Measurements from ENCODE around the gene USP54. TPM values are rescaled to one million over a fixed set of nuclear protein-coding genes. Genes with fewer than 3 reads are reported as not detected.

USP54 gene, protein sequence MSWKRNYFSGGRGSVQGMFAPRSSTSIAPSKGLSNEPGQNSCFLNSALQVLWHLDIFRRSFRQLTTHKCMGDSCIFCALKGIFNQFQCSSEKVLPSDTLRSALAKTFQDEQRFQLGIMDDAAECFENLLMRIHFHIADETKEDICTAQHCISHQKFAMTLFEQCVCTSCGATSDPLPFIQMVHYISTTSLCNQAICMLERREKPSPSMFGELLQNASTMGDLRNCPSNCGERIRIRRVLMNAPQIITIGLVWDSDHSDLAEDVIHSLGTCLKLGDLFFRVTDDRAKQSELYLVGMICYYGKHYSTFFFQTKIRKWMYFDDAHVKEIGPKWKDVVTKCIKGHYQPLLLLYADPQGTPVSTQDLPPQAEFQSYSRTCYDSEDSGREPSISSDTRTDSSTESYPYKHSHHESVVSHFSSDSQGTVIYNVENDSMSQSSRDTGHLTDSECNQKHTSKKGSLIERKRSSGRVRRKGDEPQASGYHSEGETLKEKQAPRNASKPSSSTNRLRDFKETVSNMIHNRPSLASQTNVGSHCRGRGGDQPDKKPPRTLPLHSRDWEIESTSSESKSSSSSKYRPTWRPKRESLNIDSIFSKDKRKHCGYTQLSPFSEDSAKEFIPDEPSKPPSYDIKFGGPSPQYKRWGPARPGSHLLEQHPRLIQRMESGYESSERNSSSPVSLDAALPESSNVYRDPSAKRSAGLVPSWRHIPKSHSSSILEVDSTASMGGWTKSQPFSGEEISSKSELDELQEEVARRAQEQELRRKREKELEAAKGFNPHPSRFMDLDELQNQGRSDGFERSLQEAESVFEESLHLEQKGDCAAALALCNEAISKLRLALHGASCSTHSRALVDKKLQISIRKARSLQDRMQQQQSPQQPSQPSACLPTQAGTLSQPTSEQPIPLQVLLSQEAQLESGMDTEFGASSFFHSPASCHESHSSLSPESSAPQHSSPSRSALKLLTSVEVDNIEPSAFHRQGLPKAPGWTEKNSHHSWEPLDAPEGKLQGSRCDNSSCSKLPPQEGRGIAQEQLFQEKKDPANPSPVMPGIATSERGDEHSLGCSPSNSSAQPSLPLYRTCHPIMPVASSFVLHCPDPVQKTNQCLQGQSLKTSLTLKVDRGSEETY (N-terminal part only)
- total RNA-seq, result 54.2 TPM

DNA sequence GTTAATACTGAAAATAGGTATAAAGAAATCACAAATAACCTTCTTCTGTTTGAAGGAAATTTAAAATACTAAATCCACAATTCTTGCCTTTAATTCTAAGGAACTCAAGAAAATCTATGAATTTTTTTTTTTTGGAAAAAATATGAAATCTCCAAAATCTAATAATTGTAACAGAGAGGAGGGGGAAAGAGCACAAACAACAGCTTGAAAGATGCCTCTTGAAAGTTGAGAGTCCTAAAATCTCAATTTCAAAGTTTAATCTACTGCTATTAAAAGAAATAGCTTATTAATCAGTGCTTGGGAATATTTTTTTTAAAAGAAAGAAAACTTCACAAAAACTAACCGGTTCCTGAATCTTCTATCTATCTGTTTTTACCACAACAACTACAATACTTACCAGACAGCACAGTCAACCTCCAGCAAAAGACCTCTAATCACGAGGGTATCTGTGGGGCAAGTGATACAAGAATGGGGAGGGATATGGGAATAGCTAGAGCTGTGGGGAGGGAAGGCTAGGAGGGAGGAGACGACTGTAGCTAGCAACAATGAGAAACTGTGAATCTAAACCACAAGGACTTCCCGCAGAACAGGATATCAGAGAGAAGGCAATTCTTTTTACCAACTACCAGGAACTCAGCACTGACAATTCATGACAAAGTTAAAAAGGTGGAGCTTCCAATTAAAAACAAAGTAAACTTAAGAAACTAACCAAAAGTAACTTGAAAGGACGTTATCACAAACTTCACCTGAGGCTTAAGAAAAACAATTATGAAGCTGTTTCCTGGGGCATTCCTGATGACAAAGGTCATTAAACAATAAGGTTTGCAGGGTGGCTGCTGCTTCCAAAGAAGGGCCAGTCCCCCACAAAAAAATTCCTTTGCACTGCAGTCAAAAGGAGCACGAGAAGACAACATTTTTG is at the start of gene USP54:
Gene USP54, minus strand, starts transcription at position 462 of the 919 bp plus-strand sequence. CDS start 15,684 bp downstream, outside the sequence.

DNA sequence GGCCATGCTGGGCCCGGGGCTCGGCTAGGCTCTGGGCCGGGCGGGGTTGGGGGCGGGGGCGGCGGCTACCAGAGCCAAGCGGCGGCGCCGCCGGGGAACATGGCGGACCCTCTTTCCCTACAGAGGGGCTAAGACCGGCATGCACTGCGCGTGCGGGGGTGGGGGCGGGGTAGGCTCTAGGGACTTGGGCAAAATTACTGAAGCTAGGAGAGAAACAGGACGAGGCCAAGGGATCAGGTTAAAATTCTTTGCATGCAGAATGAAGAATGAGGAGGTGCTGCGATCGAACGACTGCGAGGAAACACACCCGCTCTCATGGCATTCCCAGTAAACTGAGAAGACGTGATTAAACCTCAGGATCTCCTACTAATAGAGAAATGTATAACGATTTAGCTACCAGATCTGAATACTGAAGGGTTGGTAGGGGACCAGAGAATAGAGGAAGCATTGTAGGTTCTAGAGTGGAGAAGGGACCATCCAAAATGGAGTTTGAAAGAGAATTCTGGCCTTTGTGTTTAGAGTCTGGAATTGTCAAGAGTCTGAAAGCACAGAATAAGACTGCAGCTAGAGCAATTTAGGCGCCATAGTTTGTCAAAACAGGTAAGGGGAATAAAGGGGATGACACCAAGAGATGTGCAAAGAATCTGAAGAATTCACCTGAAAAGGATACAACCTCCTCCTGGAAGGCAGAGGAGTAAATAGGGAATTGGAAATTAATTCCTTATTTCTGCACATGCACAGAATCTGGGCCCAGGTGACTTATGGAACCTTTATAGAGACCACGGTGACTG is 95.1 kb downstream of the USP54 start, which contains the start of gene PPP3CB:
Gene PPP3CB, minus strand, starts transcription at position 141 of the 791 bp plus-strand sequence. Its CDS starts 135 bp downstream, at position 6.

Other genes starting within 250 kb of the USP54 start
- gene CFAP70, start 232.5 kb downstream of the USP54 start, total RNA-seq, result 4.9 TPM
- gene ANXA7, start 177.3 kb downstream of the USP54 start, total RNA-seq, result 68.4 TPM
- gene MSS51, start 157.8 kb downstream of the USP54 start, total RNA-seq, result 3.6 TPM
- gene PPP3CB, start 95.3 kb downstream of the USP54 start, total RNA-seq, result 107 TPM
- 18.0 TPM for gene MYOZ1, start 50.1 kb upstream of the USP54 start, total RNA-seq
- gene SYNPO2L, start 64.7 kb upstream of the USP54 start, total RNA-seq, result 2.5 TPM
- 8.0 TPM for gene AGAP5, start 106.8 kb upstream of the USP54 start, total RNA-seq
- 60.9 TPM for gene SEC24C, start 153.0 kb upstream of the USP54 start, total RNA-seq
- 12.4 TPM for gene CHCHD1, start 190.7 kb upstream of the USP54 start, total RNA-seq
- 97.1 TPM for gene ZSWIM8, start 194.3 kb upstream of the USP54 start, total RNA-seq
- gene NDST2, start 220.3 kb upstream of the USP54 start, total RNA-seq, result 20.9 TPM